H1 (cell line): ENCODE results near the gene PDE4D. TPM values are rescaled to one million over a fixed set of nuclear protein-coding genes. Genes with fewer than 3 reads are reported as not detected.

ENCODE experiments used
- CTCF ChIA-PET: fragments of 300-600 bp; sonication (Branson Sonifier 250); formaldehyde crosslinking; loops from one replicate; lab custom pipeline; 2021; ENCODE audit not compliant: partially characterized antibody; lab: Charles Lee
- POLR2A ChIA-PET: fragments of 300-600 bp; sonication (Branson Sonifier 250); formaldehyde crosslinking; loops from one replicate; lab custom pipeline; 2021; ENCODE audit warnings: inconsistent platforms; ENCODE audit not compliant: partially characterized antibody; lab: Charles Lee
- DNase-seq, 2 experiments: peaks; one replicate each; pipeline versions ENCODE4 v3.0.0 to v3.0.0-alpha.2; 2010 to 2022; ENCODE audit warnings: low spot score in 2 of 2, low read depth in 1 of 2, mixed read lengths in 1 of 2
- FAIRE-seq: peaks from 2 replicates; lab custom pipeline; 2011; peaks lifted over from hg19 to GRCh38; lab: Jason Lieb, UNC
- H2AFZ ChIP-seq: 2 replicates; pipeline ENCODE4 v1.8.1; 2012; ENCODE audit warnings: low read length, inconsistent platforms
- H2AK5ac ChIP-seq: 2 replicates; pipeline ENCODE4 v1.6.1; 2013; ENCODE audit warnings: low read depth, low read length
- H2BK120ac ChIP-seq: replicated peaks from 2 replicates; pipeline ENCODE3; 2013; ENCODE audit warnings: low read depth, low read length, inconsistent platforms
- H2BK12ac ChIP-seq: 2 replicates; pipeline ENCODE4 v1.6.1; 2013; ENCODE audit warnings: low read depth, low read length
- H2BK15ac ChIP-seq: 2 replicates; pipeline ENCODE4 v1.6.1; 2013; ENCODE audit warnings: low read length
- H2BK20ac ChIP-seq: 2 replicates; pipeline ENCODE4 v1.6.1; 2013; ENCODE audit warnings: low read length
- H2BK5ac ChIP-seq: 2 replicates; pipeline ENCODE4 v1.6.1; 2013; ENCODE audit warnings: low read depth, low read length
- H3K14ac ChIP-seq: 2 replicates; pipeline ENCODE4 v1.6.1; 2013; ENCODE audit warnings: inconsistent platforms; ENCODE audit not compliant: insufficient read length
- H3K18ac ChIP-seq: 2 replicates; pipeline ENCODE4 v1.6.1; 2013; ENCODE audit warnings: low read length; ENCODE audit errors: extremely low read depth
- H3K23ac ChIP-seq: 2 replicates; pipeline ENCODE4 v1.6.1; 2013; ENCODE audit warnings: inconsistent platforms; ENCODE audit not compliant: insufficient read length
- H3K23me2 ChIP-seq: 2 replicates; pipeline ENCODE4 v1.6.1; 2013; ENCODE audit warnings: low read depth, low read length
- H3K27ac ChIP-seq: 2 replicates; pipeline ENCODE4 v1.6.1; 2011; ENCODE audit warnings: low read depth, low read length, inconsistent platforms
- H3K27me3 ChIP-seq, 4 experiments: replicated peaks in 1 of 4; 1 replicate in 1 of 4; 2 replicates in 3 of 4; pipeline versions ENCODE4 v1.6.1 to v1.8.1; 2011 to 2013; ENCODE audit warnings: low read length in 3 of 4, mild to moderate bottlenecking in 3 of 4, inconsistent platforms in 2 of 4, mixed read lengths in 2 of 4, moderate library complexity in 1 of 4; ENCODE audit not compliant: control insufficient read depth in 3 of 4, insufficient read depth in 3 of 4; ENCODE audit errors: extremely low read depth in 1 of 4
- H3K36me3 ChIP-seq, 4 experiments: 2 replicates each; pipeline versions ENCODE4 v1.6.1 to v1.8.1; 2011 to 2013; ENCODE audit warnings: mild to moderate bottlenecking in 4 of 4, low read length in 3 of 4, moderate library complexity in 2 of 4, control low read depth in 1 of 4, inconsistent platforms in 1 of 4; ENCODE audit not compliant: insufficient read depth in 4 of 4, control insufficient read depth in 2 of 4
- H3K4ac ChIP-seq: replicated peaks from 2 replicates; pipeline ENCODE3; 2013; ENCODE audit warnings: low read length, low read depth, mixed read lengths, inconsistent platforms; ENCODE audit not compliant: insufficient read length
- H3K4me1 ChIP-seq, 4 experiments: replicated peaks in 1 of 4; 1 replicate in 1 of 4; 2 replicates in 3 of 4; pipeline versions ENCODE4 v1.6.1 to v1.8.1; 2011 to 2013; ENCODE audit warnings: low read length in 3 of 4, inconsistent platforms in 2 of 4, mixed read lengths in 1 of 4; ENCODE audit not compliant: insufficient read depth in 4 of 4, control insufficient read depth in 3 of 4
- H3K4me2 ChIP-seq, 2 experiments: 2 replicates each; pipeline versions ENCODE4 v1.6.1 to v1.8.1; 2011 to 2013; ENCODE audit warnings: low read depth in 2 of 2, low read length in 2 of 2, control low read depth in 1 of 2, inconsistent platforms in 1 of 2, mild to moderate bottlenecking in 1 of 2; ENCODE audit not compliant: insufficient read depth in 1 of 2
- H3K4me3 ChIP-seq, 4 experiments: fragments of 200-600, 300-600 bp in 1 of 4; sonication (generic), shearing (Covaris generic), sonication (Bioruptor Twin) in 1 of 4; 2 replicates each; pipeline versions ENCODE4 v1.5.1 to v1.8.1; 2011 to 2016; ENCODE audit warnings: low read length in 4 of 4, low read depth in 3 of 4, control low read depth in 2 of 4, inconsistent platforms in 2 of 4, mild to moderate bottlenecking in 2 of 4, mixed read lengths in 1 of 4, moderate library complexity in 1 of 4; ENCODE audit not compliant: insufficient read depth in 2 of 4; ENCODE audit errors: extremely low read depth in 1 of 4
- H3K56ac ChIP-seq: replicated peaks from 2 replicates; pipeline ENCODE3; 2013; ENCODE audit warnings: low read depth, mild to moderate bottlenecking, mixed read lengths, low read length, inconsistent platforms; ENCODE audit not compliant: insufficient read length
- H3K79me1 ChIP-seq: 2 replicates; pipeline ENCODE4 v1.6.1; 2013; ENCODE audit warnings: low read depth, low read length, control low read depth
- H3K79me2 ChIP-seq, 2 experiments: 2 replicates each; pipeline versions ENCODE4 v1.6.1 to v1.8.1; 2012 to 2013; ENCODE audit warnings: low read length in 2 of 2, mild to moderate bottlenecking in 2 of 2, inconsistent platforms in 1 of 2; ENCODE audit not compliant: insufficient read depth in 2 of 2, control insufficient read depth in 1 of 2
- H3K9ac ChIP-seq, 4 experiments: replicated peaks in 1 of 4; 1 replicate in 1 of 4; 2 replicates in 3 of 4; pipeline versions ENCODE4 v1.6.1 to v1.8.1; 2011 to 2013; ENCODE audit warnings: low read depth in 3 of 4, low read length in 3 of 4, control low read depth in 2 of 4, mild to moderate bottlenecking in 2 of 4, moderate library complexity in 2 of 4, inconsistent platforms in 1 of 4; ENCODE audit errors: extremely low read depth in 1 of 4
- H3K9me3 ChIP-seq, 2 experiments: 2 replicates each; pipeline versions ENCODE4 v1.6.1 to v1.8.1; 2012 to 2013; ENCODE audit warnings: mild to moderate bottlenecking in 2 of 2, moderate library complexity in 2 of 2, control low read depth in 1 of 2, inconsistent platforms in 1 of 2, low read depth in 1 of 2, low read length in 1 of 2, mixed read lengths in 1 of 2; ENCODE audit not compliant: insufficient read depth in 2 of 2
- H4K20me1 ChIP-seq, 2 experiments: replicated peaks in 1 of 2; 2 replicates each; pipeline versions ENCODE3 to v1.8.1; 2011 to 2013; ENCODE audit warnings: inconsistent platforms in 2 of 2, low read length in 2 of 2, mild to moderate bottlenecking in 1 of 2; ENCODE audit not compliant: insufficient read depth in 2 of 2, control insufficient read depth in 1 of 2
- H4K5ac ChIP-seq: 2 replicates; pipeline ENCODE4 v1.6.1; 2013; ENCODE audit warnings: low read length, low read depth, mixed read lengths, inconsistent platforms; ENCODE audit not compliant: insufficient read length
- H4K8ac ChIP-seq: 2 replicates; pipeline ENCODE4 v1.8.0; 2013; ENCODE audit warnings: mild to moderate bottlenecking, moderate library complexity, low read length, inconsistent platforms; ENCODE audit not compliant: insufficient read depth; ENCODE audit errors: extremely low read depth
- H4K91ac ChIP-seq: replicated peaks from 2 replicates; pipeline ENCODE3; 2013; ENCODE audit warnings: low read length, mixed read lengths, inconsistent platforms; ENCODE audit not compliant: insufficient read length
- GTF2F1 ChIP-seq: IDR thresholded peaks from 2 replicates; pipeline ENCODE4 v1.6.1; 2012; ENCODE audit warnings: low read depth, low read length, improper control_type of control experiment, borderline replicate concordance
- KDM4A ChIP-seq: IDR thresholded peaks from one replicate; pipeline ENCODE4 v1.7.1; 2012; ENCODE audit warnings: low read depth, mild to moderate bottlenecking, moderate library complexity, low read length, inconsistent platforms; ENCODE audit not compliant: severe bottlenecking
- MAX ChIP-seq: IDR thresholded peaks from 2 replicates; pipeline ENCODE4 v1.6.1; 2012; ENCODE audit warnings: inconsistent platforms
- TCF12 ChIP-seq: IDR thresholded peaks from 2 replicates; pipeline ENCODE4 v1.6.1; 2011; ENCODE audit warnings: low read depth, mild to moderate bottlenecking, low read length
- WGBS, 2 experiments: shearing (Covaris generic) in 1 of 2; methylation state at CpG; one replicate each; pipeline versions ENCODE4 v1.1.6 to v1.1.7; 2013 to 2015; ENCODE audit warnings: low lambda C conversion rate in 2 of 2, mixed read lengths in 2 of 2, inconsistent platforms in 1 of 2, low coverage in 1 of 2, missing lambda C conversion rate in 1 of 2; ENCODE audit not compliant: insufficient replicate concordance in 2 of 2, insufficient coverage in 1 of 2, insufficient read length in 1 of 2; ENCODE audit errors: extremely low coverage in 1 of 2, missing lambda C conversion rate in 1 of 2; 5-methylcytosine and 5-hydroxymethylcytosine counted together
- polyA plus RNA-seq, 7 experiments: library from polyadenylated mRNA; depleted of rRNA in 3 of 7; stranded (reverse) in 5 of 7; unstranded in 2 of 7; fragments of >200 nt in 5 of 7; fragments of 200-250 nt in 2 of 7; gene quantifications; 1 replicate in 5 of 7; 2 replicates in 1 of 7; 4 replicates in 1 of 7; pipeline versions ENCODE4 v1.2.1 to v1.2.3, GENCODE V29; 2011 to 2013; ENCODE audit warnings: missing spikeins in 2 of 7, mixed read lengths in 2 of 7
- total RNA-seq: library from RNA; stranded (reverse); fragmentation: NEBNext Ultra II Directional; extraction: Animal tissue kit (Norgen Biotek cat#: 25700); gene quantifications from 2 replicates; pipeline ENCODE4 v1.2.1, GENCODE V29; 2021
- TF ChIP-seq, protein P1 (sequence below): IDR thresholded peaks from 2 replicates; pipeline ENCODE4 v1.6.1; 2012; ENCODE audit warnings: inconsistent platforms

The PDE4D gene
- total and polyA plus RNA-seq, 2 of the 8 experiments (the other 6 are each of a cell fraction or from before 2014, with no cell fraction given) = 2.3 to 3.7 TPM

DNA sequence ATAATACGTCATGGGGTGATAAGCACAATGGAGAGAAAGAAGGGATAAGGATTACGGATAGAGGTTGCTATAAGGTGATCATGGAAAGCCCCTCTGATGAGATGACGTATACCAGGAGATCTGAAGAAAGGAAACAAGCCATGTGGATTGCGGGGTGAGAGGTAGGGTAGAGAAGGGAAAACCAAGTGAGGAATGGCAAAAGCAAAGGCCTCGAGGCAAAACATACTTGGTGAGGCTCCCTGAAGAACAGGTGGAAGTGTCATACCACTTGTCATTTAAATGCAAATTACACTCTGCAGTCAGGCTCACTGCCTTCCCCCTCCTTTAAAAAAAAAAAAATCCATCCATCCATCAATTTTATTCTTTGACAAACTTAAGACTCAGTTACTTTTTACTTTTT is 889.9 kb downstream of the PDE4D start:
- H3K27ac ChIP-seq = no peak overlapping the region
- TF ChIP-seq, protein P1, sequence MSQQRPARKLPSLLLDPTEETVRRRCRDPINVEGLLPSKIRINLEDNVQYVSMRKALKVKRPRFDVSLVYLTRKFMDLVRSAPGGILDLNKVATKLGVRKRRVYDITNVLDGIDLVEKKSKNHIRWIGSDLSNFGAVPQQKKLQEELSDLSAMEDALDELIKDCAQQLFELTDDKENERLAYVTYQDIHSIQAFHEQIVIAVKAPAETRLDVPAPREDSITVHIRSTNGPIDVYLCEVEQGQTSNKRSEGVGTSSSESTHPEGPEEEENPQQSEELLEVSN = peak; percentile 18; the same call in 1 of the 2 replicates
- TF ChIP-seq TCF12 (0 out of 2 replicates have a peak, but pooled peaks have one; percentile 6), GTF2F1 (no peak), MAX (peak; percentile 72), KDM4A (no peak)
- peak; percentile 73 for FAIRE-seq
- H3K27me3 ChIP-seq = no peaks in the 10 kb centered on the region
- H3K4ac ChIP-seq = no peak overlapping the region
- H3K4me3 ChIP-seq = no peak overlapping the region
- no peak overlapping the region for H3K18ac ChIP-seq
- H2AFZ ChIP-seq = no peak overlapping the region
- ChIA-PET POLR2A (interaction anchor here (0.5 to 1.1 kb wide), 2 partner anchors 15 to 41 kb away, joined by 3 read pairs; no protein-coding TSS in a partner anchor), CTCF (interaction anchor here (0.9 to 14.8 kb wide), 9 partner anchors 11 to 170 kb away, joined by 3 to 206 read pairs (median 4); no protein-coding TSS in a partner anchor)
- no peak overlapping the region for H3K9ac ChIP-seq
- 44% methylated on average over 5 of the region's 5 CpGs; no CpG with 5 or more reads in 1 of the 2 experiments for WGBS, 2 experiments
- no peak for DNase-seq
- peak overlapping the region in 1 of 2 experiments; percentile 52; a peak in 1 of 4 replicates for H3K4me2 ChIP-seq
- H2BK15ac ChIP-seq = no peak overlapping the region
- H3K23me2 ChIP-seq = no peaks in the 10 kb centered on the region
- no peaks in the 10 kb centered on the region for H3K36me3 ChIP-seq
- no peaks in the 10 kb centered on the region for H3K79me2 ChIP-seq
- H4K20me1 ChIP-seq = no peaks in the 10 kb centered on the region
- H3K14ac ChIP-seq = no peak overlapping the region
- peaks cover 2 to 14% (median 10%) of the 10 kb centered on the region in 4 experiments; a peak in 6 of 7 replicates for H3K4me1 ChIP-seq
- H2BK20ac ChIP-seq = no peak overlapping the region
- no peak overlapping the region for H2BK5ac ChIP-seq
- H2BK12ac ChIP-seq = no peak overlapping the region
- H4K5ac ChIP-seq = no peak overlapping the region
- no peak overlapping the region for H2AK5ac ChIP-seq
- no peak overlapping the region for H2BK120ac ChIP-seq
- no peak overlapping the region for H4K91ac ChIP-seq
- no peak overlapping the region for H3K56ac ChIP-seq
- H3K23ac ChIP-seq = no peak overlapping the region
- no peaks in the 10 kb centered on the region for H3K79me1 ChIP-seq
- H4K8ac ChIP-seq = no peak overlapping the region
- no peaks in the 10 kb centered on the region; a peak in 1 of 4 replicates for H3K9me3 ChIP-seq
